H9 (cell line): Measurements from ENCODE around the gene SOX11. TPM values are rescaled to one million over a fixed set of nuclear protein-coding genes. Genes with fewer than 3 reads are reported as not detected.

ENCODE experiments used
- DNase-seq: peaks from one replicate; pipeline ENCODE4 v3.0.0-alpha.2; 2017
- H2AFZ ChIP-seq: one replicate; pipeline ENCODE4 v1.6.1; 2013; ENCODE audit warnings: mild to moderate bottlenecking, low read length, control low read depth, moderate library complexity
- H2AK5ac ChIP-seq: 2 replicates; pipeline ENCODE4 v1.6.1; 2013; ENCODE audit warnings: low read length, control low read depth, mixed read lengths; ENCODE audit not compliant: insufficient read length
- H2BK120ac ChIP-seq: one replicate; pipeline ENCODE4 v1.6.1; 2013; ENCODE audit warnings: low read depth, mild to moderate bottlenecking, low read length, control low read depth, inconsistent platforms; ENCODE audit not compliant: poor library complexity, severe bottlenecking
- H2BK12ac ChIP-seq: 2 replicates; pipeline ENCODE4 v1.6.1; 2013; ENCODE audit warnings: low read length, control low read depth, mixed read lengths, low read depth; ENCODE audit not compliant: insufficient read length
- H2BK15ac ChIP-seq: 2 replicates; pipeline ENCODE4 v1.6.1; 2013; ENCODE audit warnings: low read depth, low read length, control low read depth
- H2BK20ac ChIP-seq: one replicate; pipeline ENCODE4 v1.6.1; 2013; ENCODE audit warnings: low read depth, mild to moderate bottlenecking, low read length, control low read depth, inconsistent platforms; ENCODE audit not compliant: poor library complexity, severe bottlenecking
- H2BK5ac ChIP-seq: 2 replicates; pipeline ENCODE4 v1.6.1; 2013; ENCODE audit warnings: low read length, control low read depth, mixed read lengths; ENCODE audit not compliant: insufficient read length
- H3K14ac ChIP-seq: 2 replicates; pipeline ENCODE4 v1.6.1; 2013; ENCODE audit warnings: low read length, control low read depth; ENCODE audit not compliant: insufficient read depth
- H3K18ac ChIP-seq: 2 replicates; pipeline ENCODE4 v1.6.1; 2013; ENCODE audit warnings: low read depth, mild to moderate bottlenecking, mixed read lengths, low read length, control low read depth; ENCODE audit not compliant: insufficient read length
- H3K23ac ChIP-seq: 2 replicates; pipeline ENCODE4 v1.6.1; 2013; ENCODE audit warnings: low read length, control low read depth, mixed read lengths, low read depth; ENCODE audit not compliant: insufficient read length
- H3K23me2 ChIP-seq: 2 replicates; pipeline ENCODE4 v1.6.1; 2013; ENCODE audit warnings: low read depth, mild to moderate bottlenecking, mixed read lengths, low read length, control low read depth; ENCODE audit not compliant: insufficient read length, poor library complexity, severe bottlenecking
- H3K27ac ChIP-seq: 2 replicates; pipeline ENCODE4 v1.5.1; 2013; ENCODE audit warnings: low read length, control low read depth, mixed read lengths, low read depth; ENCODE audit not compliant: insufficient read length
- H3K27me3 ChIP-seq: 2 replicates; pipeline ENCODE4 v1.6.1; 2013; ENCODE audit warnings: low read length, control low read depth, inconsistent platforms; ENCODE audit not compliant: insufficient read depth
- H3K4ac ChIP-seq: 2 replicates; pipeline ENCODE4 v1.6.1; 2013; ENCODE audit warnings: low read depth, mild to moderate bottlenecking, control low read depth, inconsistent platforms, low read length, moderate library complexity
- H3K4me1 ChIP-seq: 2 replicates; pipeline ENCODE4 v1.6.1; 2013; ENCODE audit warnings: low read length, control low read depth, inconsistent platforms; ENCODE audit not compliant: insufficient read depth
- H3K4me2 ChIP-seq: 2 replicates; pipeline ENCODE4 v1.6.1; 2013; ENCODE audit warnings: low read length, control low read depth, mixed read lengths; ENCODE audit not compliant: insufficient read length, insufficient read depth
- H3K56ac ChIP-seq: 2 replicates; pipeline ENCODE4 v1.6.1; 2013; ENCODE audit warnings: low read depth, mild to moderate bottlenecking, mixed read lengths, low read length, control low read depth; ENCODE audit not compliant: insufficient read length
- H3K79me1 ChIP-seq: 2 replicates; pipeline ENCODE4 v1.6.1; 2013; ENCODE audit warnings: low read depth, mild to moderate bottlenecking, moderate library complexity, low read length, control low read depth, inconsistent platforms; ENCODE audit not compliant: insufficient read depth, poor library complexity, severe bottlenecking
- H3K79me2 ChIP-seq: 2 replicates; pipeline ENCODE4 v1.6.1; 2013; ENCODE audit warnings: low read length, control low read depth, inconsistent platforms; ENCODE audit not compliant: insufficient read depth
- H3K9ac ChIP-seq: 2 replicates; pipeline ENCODE4 v1.6.1; 2013; ENCODE audit warnings: low read length, control low read depth, mixed read lengths; ENCODE audit not compliant: insufficient read length; ENCODE audit errors: extremely low read depth
- H3K9me3 ChIP-seq: one replicate; pipeline ENCODE4 v1.6.1; 2013; ENCODE audit warnings: low read depth, low read length, inconsistent platforms; ENCODE audit not compliant: control insufficient read depth
- H3T11ph ChIP-seq: one replicate; pipeline ENCODE4 v1.6.1; 2013; ENCODE audit warnings: mild to moderate bottlenecking, low read length, control low read depth, inconsistent platforms
- H4K20me1 ChIP-seq: one replicate; pipeline ENCODE4 v1.6.1; 2013; ENCODE audit not compliant: control insufficient read depth, insufficient read length, insufficient read depth
- H4K5ac ChIP-seq: 2 replicates; pipeline ENCODE4 v1.6.1; 2013; ENCODE audit warnings: low read depth, mild to moderate bottlenecking, mixed read lengths, low read length, control low read depth; ENCODE audit not compliant: insufficient read length
- H4K8ac ChIP-seq: replicated peaks from 2 replicates; pipeline ENCODE4 v1.6.1; 2013; ENCODE audit warnings: low read length, control low read depth, mixed read lengths, low read depth; ENCODE audit not compliant: insufficient read length
- H4K91ac ChIP-seq: 2 replicates; pipeline ENCODE4 v1.6.1; 2013; ENCODE audit warnings: low read depth, mild to moderate bottlenecking, moderate library complexity, mixed read lengths, low read length, control low read depth; ENCODE audit not compliant: insufficient read length
- H3K27ac Mint-ChIP-seq, 3 experiments: 2 replicates in 2 of 3; 3 replicates in 1 of 3; pipeline ENCODE4 v1.8.0; 2020 to 2021; ENCODE audit warnings: mixed read lengths in 3 of 3, mild to moderate bottlenecking in 1 of 3, moderate library complexity in 1 of 3
- H3K27me3 Mint-ChIP-seq: 2 replicates; pipeline ENCODE4 v1.8.0; 2021; ENCODE audit warnings: low read depth, mild to moderate bottlenecking, moderate library complexity, mixed read lengths
- H3K36me3 Mint-ChIP-seq, 3 experiments: 2 replicates in 2 of 3; 3 replicates in 1 of 3; pipeline ENCODE4 v1.8.0; 2020 to 2021; ENCODE audit warnings: low read depth in 3 of 3, mixed read lengths in 3 of 3; ENCODE audit not compliant: insufficient read depth in 1 of 3
- H3K4me1 Mint-ChIP-seq, 2 experiments: 2 replicates each; pipeline ENCODE4 v1.8.0; 2020; ENCODE audit warnings: mixed read lengths in 2 of 2
- H3K4me3 Mint-ChIP-seq, 2 experiments: 2 replicates in 1 of 2; 3 replicates in 1 of 2; pipeline ENCODE4 v1.8.0; 2020 to 2021; ENCODE audit warnings: mild to moderate bottlenecking in 2 of 2, mixed read lengths in 2 of 2, moderate library complexity in 1 of 2
- H3K9me3 Mint-ChIP-seq, 2 experiments: 2 replicates in 1 of 2; 3 replicates in 1 of 2; pipeline ENCODE4 v1.8.0; 2020; ENCODE audit warnings: mild to moderate bottlenecking in 2 of 2, mixed read lengths in 2 of 2, moderate library complexity in 1 of 2
- CTCF ChIP-seq: fragments of 200-600 bp; sonication (generic); conservative IDR thresholded peaks from 3 replicates; pipeline ENCODE4 v1.8.0; 2021; ENCODE audit warnings: antibody characterized with exemption, mild to moderate bottlenecking
- WGBS: extraction: QIAGEN DNeasy Blood & Tissue Kit; methylation state at CpG from one replicate; pipeline ENCODE4 v1.1.7; 2013; ENCODE audit warnings: missing lambda C conversion rate, low lambda C conversion rate, mixed read lengths; ENCODE audit not compliant: insufficient read length; ENCODE audit errors: extremely low coverage; 5-methylcytosine and 5-hydroxymethylcytosine counted together
- total RNA-seq: library from RNA; stranded (reverse); gene quantifications from 2 replicates; pipeline ENCODE4 v1.2.1, GENCODE V29; 2021

The SOX11 gene
- total RNA-seq, 1 experiment from 2014 or later, result 43.8 TPM

- H2AK5ac ChIP-seq, result no peak overlapping the region
- no peak overlapping the region for H3K56ac ChIP-seq
- H3K9me3 ChIP-seq, result no peaks in the 10 kb centered on the region
- H3K18ac ChIP-seq, result no peak overlapping the region
- peak; percentile 58 for DNase-seq
- H3K4me2 ChIP-seq, result peak overlapping the region; percentile 28
- no peak overlapping the region for H4K91ac ChIP-seq
- Mint-ChIP-seq H3K4me1 (peaks cover 16 to 17% of the 10 kb centered on the region in 2 experiments), H3K27me3 (peaks cover 23% of the 10 kb centered on the region), H3K36me3 (no peaks in the 10 kb centered on the region), H3K4me3 (peak overlapping the region; percentile 57 to 76), H3K9me3 (no peaks in the 10 kb centered on the region; a peak in 2 of 5 replicates), H3K27ac (no peak overlapping the region)
- H3T11ph ChIP-seq, result no peak overlapping the region
- peaks cover 5% of the 10 kb centered on the region; the same call in 1 of the 2 replicates for H3K27me3 ChIP-seq
- H3K4ac ChIP-seq, result no peak overlapping the region
- H4K20me1 ChIP-seq, result no peaks in the 10 kb centered on the region
- H2BK120ac ChIP-seq, result no peak overlapping the region
- H3K14ac ChIP-seq, result no peak overlapping the region
- no peak overlapping the region for H4K5ac ChIP-seq
- H2BK15ac ChIP-seq, result no peak overlapping the region
- H3K23ac ChIP-seq, result no peak overlapping the region
- H2BK20ac ChIP-seq, result no peak overlapping the region
- H4K8ac ChIP-seq, result no peak overlapping the region
- no peaks in the 10 kb centered on the region for H3K79me2 ChIP-seq
- H3K27ac ChIP-seq, result no peak overlapping the region
- no peak for TF ChIP-seq CTCF
- H2BK5ac ChIP-seq, result no peak overlapping the region
- no peak overlapping the region for H3K9ac ChIP-seq
- no peaks in the 10 kb centered on the region for H3K79me1 ChIP-seq
- H2BK12ac ChIP-seq, result no peak overlapping the region
- WGBS, result no CpG with 5 or more reads among the region's 58 CpGs
- H3K4me1 ChIP-seq, result no peaks in the 10 kb centered on the region
- no peak overlapping the region for H2AFZ ChIP-seq
- H3K23me2 ChIP-seq, result peaks cover 4% of the 10 kb centered on the region
Measured at GRCh38 chr2:5673145-5674025, 18.8 kb upstream of the SOX11 start.
